Ectodermal cell (in vitro differentiated cells): ENCODE results near the gene DYDC1. TPM values are rescaled to one million over a fixed set of nuclear protein-coding genes. Genes with fewer than 3 reads are reported as not detected.

Experiments used
- H3K27ac ChIP-seq: 2 replicates; pipeline ENCODE4 v1.7.0; 2013; ENCODE audit warnings: mild to moderate bottlenecking, low read depth, low read length; ENCODE audit not compliant: insufficient read depth, poor library complexity, severe bottlenecking
- H3K27me3 ChIP-seq: 2 replicates; pipeline ENCODE4 v1.7.0; 2013; ENCODE audit warnings: mild to moderate bottlenecking, low read length; ENCODE audit not compliant: insufficient read depth, control insufficient read depth, poor library complexity, severe bottlenecking
- H3K36me3 ChIP-seq: one replicate; pipeline ENCODE4 v1.7.0; 2013; ENCODE audit warnings: low read length; ENCODE audit not compliant: control insufficient read depth, insufficient read depth
- H3K4me1 ChIP-seq: one replicate; pipeline ENCODE4 v1.7.0; 2013; ENCODE audit warnings: low read length; ENCODE audit not compliant: control insufficient read depth, insufficient read depth
- H3K4me3 ChIP-seq: 2 replicates; pipeline ENCODE4 v1.7.0; 2013; ENCODE audit warnings: low read depth, low read length, control low read depth; ENCODE audit not compliant: insufficient read depth
- H3K9me3 ChIP-seq: 2 replicates; pipeline ENCODE4 v1.7.0; 2013; ENCODE audit warnings: mild to moderate bottlenecking, low read length, moderate library complexity; ENCODE audit not compliant: control insufficient read depth
- WGBS, 2 experiments: methylation state at CpG; one replicate each; pipeline ENCODE4 v1.1.7; 2013; ENCODE audit warnings: missing lambda C conversion rate in 2 of 2; 5-methylcytosine and 5-hydroxymethylcytosine counted together
- polyA plus RNA-seq, 4 experiments: library from polyadenylated mRNA; stranded (reverse); fragments of 50-300 nt; gene quantifications; one replicate each; pipeline ENCODE4 v1.2.3, GENCODE V29; 2013

DYDC1 gene
- not detected for polyA plus RNA-seq (2013, experiment 1 of 4)
- not detected for polyA plus RNA-seq (2013, experiment 2 of 4)
- not detected for polyA plus RNA-seq (2013, experiment 3 of 4)
- not detected for polyA plus RNA-seq (2013, experiment 4 of 4)

DNA sequence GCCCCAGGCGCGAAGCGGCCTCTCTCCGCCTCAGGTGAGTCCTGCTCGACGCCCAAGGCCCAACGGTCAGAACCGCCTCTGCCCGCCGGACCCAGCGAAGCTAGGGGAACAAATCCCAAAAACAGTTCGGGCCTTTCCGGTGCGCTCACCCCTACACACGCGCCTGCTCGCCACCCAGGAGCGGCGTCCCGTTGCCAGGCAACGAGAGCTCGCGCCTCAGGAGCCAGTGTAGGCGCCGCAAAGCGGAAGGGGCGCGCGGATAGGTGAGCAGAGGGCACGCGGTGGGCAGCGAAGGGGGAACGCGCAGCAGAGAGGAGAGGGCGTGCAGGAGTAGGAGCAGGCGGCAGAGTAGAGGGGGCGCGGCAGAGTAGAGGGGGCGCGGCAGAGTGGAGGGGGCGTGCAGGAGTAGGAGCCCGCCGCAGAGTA is at the start of gene DYDC1, which contains the start of gene DYDC2:
Gene DYDC1, minus strand, starts transcription at position 193 of the 426 bp plus-strand sequence. CDS start 4,154 bp downstream, outside the sequence.
Gene DYDC2, plus strand, starts transcription at position 219 of the 426 bp plus-strand sequence. CDS start 5,663 bp downstream, outside the sequence.
- H3K27ac ChIP-seq: no peak within 1 kb of the TSS
- 1 to 2% methylated on average over 43 of the region's 43 CpGs for WGBS, 2 experiments

DNA sequence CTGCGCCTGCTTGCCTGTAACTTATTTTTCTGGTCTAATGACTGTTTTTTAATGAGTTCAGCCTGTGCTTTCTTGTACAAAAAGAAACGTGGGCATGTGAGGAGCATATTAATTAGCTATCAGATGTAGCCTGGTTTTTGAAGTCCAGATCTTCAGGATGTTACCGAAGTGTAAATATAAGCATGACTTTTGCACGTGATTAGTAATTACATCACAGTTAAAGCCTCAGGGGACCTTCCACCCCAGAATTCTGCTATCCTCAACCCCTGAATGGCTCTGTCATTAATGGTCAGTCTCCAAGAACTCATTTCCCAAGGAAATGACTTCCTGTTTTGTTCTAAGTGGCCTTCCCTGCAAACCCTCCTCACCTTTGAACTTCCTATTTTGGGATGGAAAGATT is 49.6 kb upstream of the DYDC1 start:
- no peaks in the 10 kb centered on the region for H3K27me3 ChIP-seq
- H3K4me1 ChIP-seq: peaks cover 4% of the 10 kb centered on the region
- H3K4me3 ChIP-seq: no peak overlapping the region
- no peaks in the 10 kb centered on the region for H3K36me3 ChIP-seq
- 90% methylated on average over 4 of the region's 4 CpGs for WGBS, 2 experiments
- H3K27ac ChIP-seq: no peak overlapping the region
- H3K9me3 ChIP-seq: no peaks in the 10 kb centered on the region

More for the DNA sequence above, at the start of gene DYDC1, which contains the start of gene DYDC2:
- H3K4me3 ChIP-seq: peak within 1 kb of the TSS; percentile 50
- no peaks in the 10 kb centered on the region for H3K9me3 ChIP-seq
- peaks cover 4% of the 10 kb centered on the region for H3K4me1 ChIP-seq
- H3K27me3 ChIP-seq: peaks cover 28% of the 10 kb centered on the region
- H3K36me3 ChIP-seq: no peaks in the 10 kb centered on the region

DNA sequence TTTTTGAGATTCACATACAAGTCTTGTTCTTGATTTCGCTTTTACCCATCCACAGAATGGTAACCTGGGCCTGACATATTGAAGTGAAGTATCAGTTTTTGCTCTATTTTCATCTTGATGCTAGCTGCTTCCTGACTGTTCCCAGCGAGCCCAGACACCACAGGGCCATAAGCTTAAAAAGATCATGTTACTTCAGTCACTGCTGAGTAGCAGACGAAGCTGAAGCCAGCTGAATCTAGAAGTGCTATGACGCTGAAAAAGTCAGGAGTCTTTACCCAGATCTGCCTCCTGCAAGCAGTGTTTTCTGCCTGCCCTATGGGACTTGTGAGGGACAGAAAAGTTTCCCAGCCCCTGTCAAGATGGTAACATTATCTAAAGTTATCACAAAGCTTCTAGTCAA is 49.1 kb upstream of the DYDC1 start:
- Histone ChIP-seq H3K4me1 (peaks cover 4% of the 10 kb centered on the region), H3K27me3 (no peaks in the 10 kb centered on the region), H3K4me3 (no peak overlapping the region), H3K9me3 (no peaks in the 10 kb centered on the region), H3K36me3 (no peaks in the 10 kb centered on the region), H3K27ac (no peak overlapping the region)
- WGBS, 2 experiments: 36 to 54% methylated on average over 4 of the region's 4 CpGs

DNA sequence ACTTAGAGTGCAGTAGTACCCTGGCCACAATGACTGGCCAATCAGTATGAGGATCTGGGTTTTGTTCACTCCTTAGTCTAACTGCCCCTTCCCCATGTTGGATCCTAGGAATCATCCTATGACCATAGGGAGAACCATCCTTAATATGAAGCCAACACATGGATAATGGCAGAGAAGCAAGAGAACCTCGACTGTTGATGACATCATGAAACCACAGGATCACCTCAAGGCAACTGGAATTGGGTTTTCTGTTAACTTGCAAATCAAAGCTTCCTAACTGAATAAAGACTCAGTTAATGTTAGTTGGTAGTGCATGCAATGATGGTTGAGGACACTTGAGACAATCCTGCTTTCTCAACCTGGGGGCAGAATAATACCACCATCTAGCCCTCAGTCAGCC is 48.5 kb upstream of the DYDC1 start:
- Histone ChIP-seq H3K9me3 (no peaks in the 10 kb centered on the region), H3K27ac (no peak overlapping the region), H3K4me1 (peaks cover 4% of the 10 kb centered on the region), H3K36me3 (no peaks in the 10 kb centered on the region), H3K4me3 (no peak overlapping the region), H3K27me3 (no peaks in the 10 kb centered on the region)
- WGBS, 2 experiments: 90 to 100% methylated on average over 1 of the region's 1 CpG

DNA sequence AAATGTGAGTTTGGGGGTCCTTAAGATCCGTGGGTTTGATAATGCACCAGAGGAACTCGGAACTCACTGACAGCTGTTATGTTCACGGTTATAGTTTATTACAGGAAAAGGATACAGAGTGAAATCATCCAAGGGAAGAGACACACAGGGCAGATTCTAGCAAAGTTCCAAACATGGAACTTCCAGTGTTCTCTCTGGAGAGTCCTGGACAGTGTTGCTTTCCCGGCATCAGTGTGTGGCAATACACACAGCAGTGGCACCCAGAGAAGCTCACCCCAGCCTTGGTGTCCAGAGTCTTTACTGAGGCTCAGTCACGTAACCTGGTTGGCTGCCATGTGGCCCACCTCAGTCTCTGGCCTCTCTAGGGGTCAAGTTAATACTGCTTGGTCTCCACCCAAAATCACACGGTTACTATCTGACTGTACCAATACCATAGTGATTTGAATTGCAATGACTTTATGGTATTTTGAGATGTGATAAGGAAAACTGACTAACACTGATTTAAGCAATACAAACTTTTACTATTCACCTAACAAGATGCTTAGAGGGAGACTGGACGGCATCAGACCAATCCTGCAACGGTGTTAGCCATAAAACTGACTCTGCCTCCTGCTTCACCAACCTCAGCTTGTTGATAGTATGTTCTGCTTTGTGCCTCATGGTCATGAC is 43.7 kb upstream of the DYDC1 start:
- Histone ChIP-seq H3K4me3 (no peak overlapping the region), H3K36me3 (no peaks in the 10 kb centered on the region), H3K27ac (no peak overlapping the region), H3K4me1 (no peaks in the 10 kb centered on the region), H3K9me3 (no peaks in the 10 kb centered on the region), H3K27me3 (no peaks in the 10 kb centered on the region)
- WGBS, 2 experiments: 93 to 96% methylated on average over 7 to 8 of the region's 8 CpGs

DNA sequence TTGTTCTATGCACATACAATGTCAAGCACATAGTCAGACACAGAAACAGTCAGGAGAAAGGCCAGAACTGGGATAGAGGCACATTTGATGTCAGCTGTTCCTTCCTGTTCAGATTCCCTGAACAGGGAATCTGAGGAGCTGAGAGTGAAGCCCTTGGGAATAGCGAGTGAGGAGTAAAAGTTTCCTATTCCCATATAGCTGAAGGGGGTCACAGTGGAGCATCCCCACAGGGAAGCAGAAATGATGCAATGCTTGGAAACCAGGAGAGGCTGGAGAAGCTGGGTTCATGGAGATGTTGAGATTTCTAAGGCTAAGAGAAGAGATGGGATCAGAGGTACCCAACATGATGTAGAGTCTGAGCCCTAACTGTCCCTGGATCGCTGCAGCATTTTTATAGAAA is 40.5 kb upstream of the DYDC1 start:
- no peaks in the 10 kb centered on the region for H3K9me3 ChIP-seq
- no peaks in the 10 kb centered on the region for H3K4me1 ChIP-seq
- H3K36me3 ChIP-seq: no peaks in the 10 kb centered on the region
- no peak overlapping the region for H3K4me3 ChIP-seq
- 91 to 92% methylated on average over 2 of the region's 2 CpGs for WGBS, 2 experiments
- no peak overlapping the region for H3K27ac ChIP-seq
- H3K27me3 ChIP-seq: no peaks in the 10 kb centered on the region

DNA sequence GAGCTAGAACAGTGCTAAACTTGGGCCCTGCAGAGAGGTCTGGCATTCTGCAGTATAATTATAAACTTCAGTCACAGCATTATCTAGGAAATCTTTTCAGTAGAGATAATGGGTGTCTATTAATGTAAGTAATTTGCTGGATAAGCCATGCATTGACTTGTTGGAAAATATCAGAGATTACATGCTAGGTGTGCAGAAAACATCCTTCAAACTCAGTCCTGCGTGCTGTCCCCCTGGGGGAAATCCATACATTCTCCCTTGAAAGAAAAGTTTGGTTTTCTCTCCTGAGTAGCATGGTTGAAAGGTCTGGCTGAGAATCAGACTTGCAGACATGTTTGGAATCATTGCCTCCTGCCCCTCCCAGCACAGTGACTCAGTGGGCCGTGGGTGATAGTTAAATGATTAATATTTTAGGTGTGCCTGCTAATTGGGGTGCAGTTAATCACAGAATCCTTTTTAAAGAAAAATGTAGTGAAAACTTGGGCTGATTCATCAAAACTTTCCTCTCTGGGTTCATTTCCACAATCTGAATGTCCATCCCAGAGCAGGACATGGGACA is 37.9 kb upstream of the DYDC1 start:
- 87 to 97% methylated on average over 2 of the region's 2 CpGs for WGBS, 2 experiments
- Histone ChIP-seq H3K4me3 (no peak overlapping the region), H3K27me3 (no peaks in the 10 kb centered on the region), H3K36me3 (no peaks in the 10 kb centered on the region), H3K27ac (no peak overlapping the region), H3K9me3 (no peaks in the 10 kb centered on the region), H3K4me1 (no peaks in the 10 kb centered on the region)

DNA sequence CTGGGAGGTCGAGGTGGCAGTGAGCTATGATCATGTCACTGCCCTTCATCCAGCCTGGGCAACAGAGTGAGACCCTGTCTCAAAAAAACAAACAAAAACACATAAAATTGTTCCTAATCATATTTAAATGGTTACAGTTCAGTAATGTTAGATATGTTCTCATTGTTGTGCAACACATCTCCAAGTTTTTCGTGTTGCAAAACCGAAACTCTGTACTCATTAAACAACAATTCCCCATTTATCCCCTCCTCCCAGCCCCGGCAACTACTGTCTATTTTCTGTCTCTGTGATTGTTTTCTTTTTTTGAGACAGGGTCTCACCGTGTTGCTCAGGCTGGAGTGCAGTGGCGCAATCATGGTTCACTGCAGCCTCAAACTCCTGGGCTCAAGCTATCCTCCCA is 35.7 kb upstream of the DYDC1 start:
- H3K4me1 ChIP-seq: no peaks in the 10 kb centered on the region
- H3K27me3 ChIP-seq: no peaks in the 10 kb centered on the region
- WGBS, 2 experiments: 91 to 95% methylated on average over 6 of the region's 6 CpGs
- no peaks in the 10 kb centered on the region for H3K36me3 ChIP-seq
- H3K27ac ChIP-seq: no peak overlapping the region
- H3K9me3 ChIP-seq: no peaks in the 10 kb centered on the region
- no peak overlapping the region for H3K4me3 ChIP-seq

DNA sequence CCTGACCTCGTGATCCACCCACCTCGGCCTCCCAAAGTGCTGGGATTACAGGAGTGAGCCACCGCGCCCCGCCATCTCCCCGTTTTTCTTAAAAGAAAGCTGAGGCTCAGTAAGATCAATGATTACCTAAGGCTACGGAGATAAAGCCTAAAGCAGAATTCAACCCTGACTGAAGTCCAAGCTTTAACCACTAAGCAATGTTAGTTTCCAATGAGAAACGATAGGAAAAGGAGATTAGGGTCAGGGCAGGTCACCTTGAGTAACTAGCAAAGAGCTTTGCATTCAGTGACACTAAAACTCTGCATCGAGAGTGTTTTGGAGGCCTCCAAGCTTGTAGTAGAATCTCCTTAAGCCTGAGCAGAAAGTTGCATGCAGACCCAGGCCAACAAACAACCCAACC is 34.2 kb upstream of the DYDC1 start:
- WGBS, 2 experiments: 94 to 96% methylated on average over 9 of the region's 9 CpGs

DNA sequence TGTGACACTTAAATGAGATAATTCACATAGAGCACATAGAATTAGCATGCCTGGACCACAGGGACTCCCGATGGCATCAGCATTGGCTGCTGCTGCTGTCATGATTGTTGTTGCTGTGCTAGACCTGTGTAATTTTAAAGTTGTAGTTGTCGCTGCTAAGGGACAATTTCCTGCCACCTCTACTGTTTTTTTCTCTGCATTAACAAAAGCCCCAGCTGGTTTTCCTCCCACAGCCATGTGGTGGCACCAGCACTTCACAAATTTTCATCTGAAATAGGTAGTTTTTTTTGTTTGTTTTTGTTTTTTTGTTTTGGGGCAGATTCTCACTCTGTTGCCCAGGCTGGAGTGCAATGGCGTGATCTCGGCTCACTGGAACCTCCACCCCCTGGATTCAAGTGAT is 26.4 kb upstream of the DYDC1 start:
- Histone ChIP-seq H3K27me3 (no peaks in the 10 kb centered on the region), H3K4me3 (no peak overlapping the region), H3K36me3 (no peaks in the 10 kb centered on the region), H3K4me1 (no peaks in the 10 kb centered on the region), H3K27ac (no peak overlapping the region), H3K9me3 (no peaks in the 10 kb centered on the region)
- WGBS, 2 experiments: 31 to 39% methylated on average over 3 to 4 of the region's 4 CpGs

More for the DNA sequence above, 34.2 kb upstream of the DYDC1 start:
- Histone ChIP-seq H3K9me3 (no peaks in the 10 kb centered on the region), H3K4me1 (no peaks in the 10 kb centered on the region), H3K27me3 (no peaks in the 10 kb centered on the region), H3K36me3 (no peaks in the 10 kb centered on the region), H3K4me3 (no peak overlapping the region), H3K27ac (no peak overlapping the region)
